NCI-H748 (cell line): ENCODE results near the gene MLLT1.

ENCODE experiments used
- DNase-seq: peaks from one replicate; lab custom pipeline; 2025; ENCODE audit not compliant: unreplicated experiment; lab: John Stamatoyannopoulos, UW

Gene MLLT1

DNA sequence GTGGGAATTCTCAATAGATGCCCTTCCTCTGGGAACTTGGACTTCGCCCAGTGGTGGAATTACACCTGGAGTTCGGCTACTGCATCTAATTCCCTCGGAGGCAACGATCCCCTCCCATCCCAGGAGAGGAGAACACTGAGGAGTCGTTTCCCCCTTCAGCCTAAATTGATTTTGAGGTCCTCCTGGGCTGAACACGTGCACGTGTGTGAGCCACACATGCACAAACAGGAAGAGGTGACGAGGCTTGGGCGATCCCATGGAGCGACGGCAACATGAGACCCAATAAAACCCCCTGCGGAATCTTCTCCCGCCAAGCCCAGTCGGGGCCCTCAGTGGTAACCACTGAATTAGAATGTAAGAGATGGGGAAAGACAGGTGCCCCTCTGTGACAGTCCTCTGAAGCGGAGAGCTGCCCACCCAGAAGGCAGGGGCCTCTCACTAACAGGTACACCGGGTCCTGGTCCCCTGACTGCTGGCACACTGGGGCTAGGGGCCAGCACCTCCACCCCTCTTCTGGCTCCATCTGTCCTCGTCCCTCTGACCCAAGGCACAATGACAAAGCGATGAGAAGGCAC lies 4.5 kb downstream of the MLLT1 start:
- no peak for DNase-seq

DNA sequence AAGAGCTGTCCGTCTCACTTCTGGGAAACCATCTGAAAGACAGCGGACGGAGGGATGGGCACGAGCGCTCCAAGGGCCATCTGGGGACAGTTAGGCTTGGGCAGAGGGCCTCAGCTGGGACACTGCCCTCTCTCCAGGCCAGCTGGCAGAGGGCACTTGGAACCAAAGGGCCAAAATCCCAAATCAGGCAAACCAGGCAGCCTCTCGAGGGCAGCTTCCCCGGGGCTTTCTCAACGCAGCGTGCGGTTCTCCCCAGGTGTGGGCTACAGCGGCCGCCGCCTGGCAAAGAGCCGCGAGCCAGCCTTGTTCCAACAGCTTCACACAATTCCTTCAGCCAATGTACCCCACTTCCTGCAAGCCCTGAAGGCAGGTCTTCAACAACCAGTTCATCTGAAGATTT lies 5.0 kb downstream of the MLLT1 start:
- no peak for DNase-seq

DNA sequence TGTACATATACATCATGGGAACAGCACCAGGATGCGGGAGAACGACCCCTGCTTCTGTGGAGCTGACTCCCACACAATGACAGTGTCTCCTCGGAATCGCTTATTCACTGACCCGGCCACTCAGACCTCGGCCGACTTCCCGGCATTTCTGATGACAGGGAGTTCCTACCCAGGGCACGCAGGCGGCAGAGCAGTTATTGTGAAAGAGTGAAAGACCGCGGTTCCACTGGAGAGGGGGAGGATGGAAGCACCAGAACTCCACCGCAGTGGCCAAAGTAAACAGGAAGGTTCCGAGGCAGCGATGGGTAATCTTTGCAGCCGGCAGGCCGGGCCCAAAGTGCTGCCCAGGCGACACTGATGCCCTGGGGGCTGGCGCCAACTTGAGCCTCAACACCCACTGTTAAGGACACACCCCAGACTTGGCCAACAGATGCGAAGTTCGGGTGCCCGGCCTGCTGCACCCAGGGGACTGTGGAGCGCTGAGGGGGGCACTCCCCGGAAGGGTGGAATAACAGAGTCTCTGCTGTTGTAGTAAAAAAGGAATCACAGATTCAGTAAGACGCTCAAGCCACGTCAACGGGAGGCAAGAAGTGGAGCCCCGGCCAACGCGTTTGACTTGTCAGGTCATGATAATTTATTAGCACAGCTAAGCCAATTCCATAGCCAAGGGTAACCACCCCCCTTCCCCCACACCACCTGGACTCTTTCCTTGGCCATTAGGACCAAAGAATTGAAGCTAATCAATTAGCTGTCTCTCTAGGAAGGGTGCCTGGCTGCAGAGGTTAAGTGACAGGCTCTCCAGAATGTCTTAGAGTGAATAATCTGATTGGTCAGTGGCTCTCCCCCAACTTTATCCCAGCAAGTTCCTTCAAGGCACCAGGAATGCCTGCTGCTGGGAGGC lies 5.8 kb downstream of the MLLT1 start:
- DNase-seq, result no peak

DNA sequence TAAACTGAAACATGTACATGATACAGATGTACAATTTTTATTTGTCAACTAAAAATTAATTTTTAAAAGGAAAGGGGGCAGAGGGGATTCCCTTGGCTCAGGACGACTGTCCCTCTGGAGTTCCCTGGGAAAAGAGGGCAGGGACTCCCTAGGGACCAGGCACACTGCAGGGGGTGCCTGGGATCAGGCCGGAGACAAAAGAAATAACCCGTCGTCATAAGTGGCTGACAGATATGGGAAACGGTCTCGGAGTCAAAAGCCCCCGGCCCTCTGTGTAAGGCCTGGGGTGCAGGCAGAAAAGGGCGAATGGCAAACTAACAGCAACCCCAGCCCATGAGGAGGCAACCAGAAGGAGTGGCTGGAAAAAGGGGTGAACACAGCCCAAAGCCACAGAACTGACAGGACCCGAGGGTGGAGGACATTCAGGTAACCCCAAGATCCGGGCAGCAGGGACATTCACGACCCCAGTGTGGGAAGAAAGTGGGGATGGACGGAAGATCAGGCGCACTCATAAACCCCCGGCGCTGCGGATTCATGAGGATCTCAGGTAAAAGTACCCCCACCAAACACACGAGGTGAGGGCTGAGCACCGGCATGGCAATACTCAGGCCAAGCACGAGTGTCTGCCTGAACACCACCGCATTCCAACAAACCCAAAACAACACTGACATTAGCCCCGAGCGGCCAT lies 6.7 kb downstream of the MLLT1 start:
- DNase-seq, result no peak

DNA sequence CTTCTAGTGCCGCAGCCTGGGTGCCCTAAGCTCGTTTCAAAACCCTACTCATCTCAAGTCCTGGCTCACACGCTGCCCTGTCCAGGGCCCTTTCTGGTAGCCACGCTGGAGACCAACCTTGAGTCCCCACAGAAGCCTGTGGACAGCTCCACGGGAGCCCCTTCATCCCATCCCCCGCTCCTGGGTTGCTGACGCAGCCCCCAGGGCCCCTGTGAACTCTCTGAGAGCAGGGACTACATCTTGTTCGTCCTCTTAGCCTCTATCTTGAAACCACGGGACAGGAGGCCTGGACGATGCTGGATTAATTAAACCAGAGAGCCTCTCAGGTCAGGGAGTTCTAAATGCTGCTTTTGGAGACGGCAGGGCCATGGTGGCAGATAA lies 7.4 kb downstream of the MLLT1 start:
- DNase-seq, result no peak

DNA sequence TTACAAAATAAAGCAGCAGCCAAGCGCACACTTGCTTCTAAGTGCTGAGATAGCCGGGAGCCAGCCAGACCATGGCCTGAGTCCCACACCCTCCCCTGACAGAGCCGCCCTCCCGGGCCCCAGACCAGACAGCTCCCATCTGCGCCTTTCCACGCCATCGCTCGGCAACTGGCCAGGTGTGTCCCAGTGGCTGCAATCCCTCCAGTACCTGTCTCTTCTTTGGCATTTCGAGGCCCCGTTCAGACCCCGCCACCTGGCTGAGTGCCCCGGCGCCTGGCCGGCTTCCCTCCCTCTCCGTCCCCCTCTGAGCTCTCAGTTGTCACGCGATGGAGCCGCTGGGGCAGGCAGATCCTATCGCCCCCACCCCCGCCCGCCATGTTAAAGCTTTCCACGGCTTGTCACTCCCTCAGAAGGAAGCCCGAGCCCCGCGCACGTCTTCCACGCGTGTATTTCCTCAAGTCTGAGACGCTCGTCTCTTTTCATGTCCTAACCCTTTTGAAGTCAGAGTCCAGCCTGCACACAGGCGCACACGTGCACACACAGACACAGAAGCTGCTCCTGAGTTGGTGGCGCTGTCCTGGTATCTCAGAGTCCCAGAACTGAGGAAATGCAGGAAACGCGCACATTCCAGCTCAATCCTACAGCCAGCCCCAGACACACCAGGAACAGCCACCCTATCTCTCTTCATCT lies 7.9 kb downstream of the MLLT1 start:
- no peak for DNase-seq

DNA sequence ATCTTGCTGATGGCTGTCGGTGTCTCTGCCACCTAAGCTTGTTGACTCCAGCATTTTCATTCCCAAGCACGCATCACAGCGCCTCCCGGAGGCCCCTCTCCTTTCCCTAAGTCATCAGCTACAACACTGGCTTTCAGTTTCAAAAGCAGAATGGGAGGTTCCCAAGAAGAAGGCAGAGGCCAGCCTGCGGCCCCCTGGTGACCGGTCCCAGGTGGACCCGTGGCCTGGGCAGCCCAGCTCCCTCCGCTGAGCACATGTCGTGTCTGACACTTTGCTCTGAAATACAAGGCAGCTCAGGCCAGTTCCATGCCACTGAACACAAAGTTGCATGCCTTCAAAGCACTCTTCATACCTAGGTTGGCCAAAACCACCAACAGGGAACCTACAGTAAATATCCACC lies 8.5 kb downstream of the MLLT1 start:
- DNase-seq, result no peak

DNA sequence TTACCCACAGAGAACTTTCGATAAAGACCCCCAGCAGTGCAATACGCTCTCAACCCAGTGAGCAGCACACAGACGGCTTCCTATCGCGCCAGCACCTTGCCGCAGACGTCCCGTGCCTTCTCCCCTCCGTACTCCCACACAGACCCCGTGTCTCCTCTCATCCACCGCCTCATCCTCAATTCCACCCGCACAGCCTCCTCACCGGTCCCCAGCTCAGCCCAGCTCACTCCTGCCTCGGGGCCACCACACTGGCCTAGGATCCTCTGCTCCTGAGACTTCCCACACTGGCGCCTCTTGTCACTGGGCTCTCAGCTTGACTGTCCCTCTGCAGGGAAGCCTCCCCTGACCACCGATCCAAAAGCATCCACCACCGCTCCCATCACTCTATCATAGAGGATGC lies 9.0 kb downstream of the MLLT1 start:
- no peak for DNase-seq

DNA sequence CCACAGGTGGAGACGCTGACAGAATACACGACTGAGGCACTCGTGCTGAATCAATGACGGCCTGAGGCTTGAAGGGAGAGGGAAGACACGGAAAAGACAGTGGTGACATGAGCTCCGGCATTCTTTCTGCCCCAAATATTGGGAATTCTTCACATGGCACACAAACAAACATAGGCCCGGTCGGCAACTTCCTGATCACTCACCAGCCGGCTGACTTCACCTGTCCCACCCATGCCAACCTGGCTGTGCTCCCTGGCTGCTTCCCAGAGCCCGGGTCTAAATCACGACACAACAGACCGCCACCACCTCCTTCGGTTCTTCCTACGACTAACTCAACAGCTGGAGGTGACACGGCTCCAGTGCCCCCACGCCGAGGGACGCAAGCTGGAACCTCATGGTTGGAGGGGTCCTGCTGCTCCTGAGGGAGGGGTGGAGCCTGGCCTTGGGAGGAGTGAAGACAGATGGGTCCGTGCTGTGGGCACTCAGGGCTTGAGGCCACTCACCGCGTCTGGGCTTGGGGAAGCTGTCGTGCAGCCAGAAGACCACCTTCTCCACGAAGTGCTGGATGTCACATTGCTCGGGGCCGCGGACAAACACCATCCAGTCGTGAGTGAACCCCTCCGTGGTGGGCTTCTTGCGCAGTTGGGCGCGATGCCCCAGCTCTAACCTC lies 9.6 kb downstream of the MLLT1 start:
- no peak for DNase-seq

DNA sequence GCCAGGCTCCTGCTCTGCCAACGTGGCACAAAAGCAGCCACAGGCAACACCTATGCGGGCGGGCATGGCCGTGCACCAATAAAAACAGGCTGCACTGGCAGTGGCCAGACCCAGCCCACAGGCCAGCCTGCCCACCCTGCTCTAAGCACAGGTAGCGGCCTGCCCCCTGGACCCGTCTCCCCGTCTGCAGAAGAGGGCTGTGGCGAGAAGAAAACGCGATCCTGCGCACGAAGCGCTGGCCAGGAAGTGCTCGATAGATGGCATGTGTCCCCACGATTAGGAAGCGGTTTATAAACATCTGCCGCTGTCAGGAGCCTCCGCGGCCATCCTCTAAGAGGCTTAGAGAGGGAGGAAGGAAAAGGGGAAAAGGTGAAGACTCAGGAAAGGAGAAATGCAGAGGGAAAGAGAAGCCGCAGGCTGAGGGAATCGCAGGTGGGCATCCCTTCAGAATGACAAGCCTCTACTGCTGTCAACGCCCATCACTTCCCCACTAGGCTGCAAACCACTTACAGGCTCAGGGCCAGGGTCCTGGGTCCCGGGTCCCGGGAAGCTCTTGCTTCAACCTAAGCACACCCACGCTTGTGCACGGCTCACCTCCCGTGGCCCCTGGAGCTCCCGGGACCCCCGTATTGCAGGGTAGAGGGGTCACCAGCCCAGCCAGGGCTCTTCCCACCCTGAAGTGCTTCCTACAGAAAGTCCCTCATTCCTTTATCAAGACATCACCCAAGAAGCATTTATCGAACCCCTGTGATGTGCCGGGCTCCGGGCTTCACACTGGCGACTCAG lies 10.5 kb downstream of the MLLT1 start:
- no peak for DNase-seq

DNA sequence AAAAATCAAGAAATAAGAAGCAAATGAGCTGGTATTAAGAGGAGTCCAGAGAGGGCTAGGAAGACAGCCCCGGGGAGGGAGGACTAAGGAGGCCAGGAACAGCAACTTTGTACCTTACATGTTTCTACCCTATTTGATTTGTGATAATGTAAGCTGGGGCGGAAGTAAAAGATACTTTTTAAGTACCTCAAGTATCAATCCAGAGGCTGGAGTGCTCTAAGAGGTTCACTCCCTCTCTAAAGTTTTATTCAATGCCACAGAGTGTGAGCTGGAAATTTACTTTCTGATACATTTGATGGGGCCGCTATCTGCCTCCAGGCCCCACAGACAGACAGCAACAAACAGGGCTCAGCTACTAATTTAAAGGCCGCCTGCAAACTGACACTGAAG lies 11.4 kb downstream of the MLLT1 start:
- no peak for DNase-seq

DNA sequence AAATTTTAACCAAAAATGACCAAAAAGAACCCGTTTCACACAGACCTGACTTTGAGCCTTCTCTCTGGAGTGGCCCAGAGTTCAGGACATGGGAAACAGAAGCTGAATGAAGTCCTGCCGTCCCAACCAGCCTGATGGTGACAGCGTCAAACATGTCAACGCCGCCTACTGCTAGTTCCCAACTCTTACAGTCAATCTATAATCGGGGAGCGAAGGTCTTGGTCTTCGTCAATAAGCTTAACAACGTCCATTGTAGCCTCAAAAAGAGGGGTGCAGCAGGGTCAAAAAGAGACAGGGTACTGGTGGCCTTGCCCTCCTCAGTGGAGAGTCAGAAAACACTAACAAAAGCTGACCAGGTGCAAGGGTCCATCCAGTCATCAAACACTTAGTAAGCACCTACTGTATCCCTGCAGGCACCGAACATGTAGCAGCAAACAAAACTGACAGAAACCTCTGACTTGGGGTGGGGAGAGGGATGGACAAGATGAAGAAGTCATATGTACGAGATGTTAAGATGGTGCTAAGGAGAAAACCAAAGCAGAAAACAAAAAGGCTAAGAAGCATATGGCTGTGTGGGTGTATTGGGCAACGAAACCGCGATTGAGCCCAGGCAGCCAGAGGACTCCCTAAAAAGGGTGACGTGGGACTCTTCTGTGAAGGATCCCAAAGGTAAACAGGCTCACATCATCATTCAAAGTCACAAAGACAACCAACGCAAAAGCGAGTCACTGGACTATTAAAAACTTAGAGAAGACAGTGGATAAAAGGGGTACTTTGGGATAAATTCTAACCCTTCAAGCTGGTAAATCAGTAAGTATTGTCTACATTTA lies 12.0 kb downstream of the MLLT1 start:
- no peak for DNase-seq

DNA sequence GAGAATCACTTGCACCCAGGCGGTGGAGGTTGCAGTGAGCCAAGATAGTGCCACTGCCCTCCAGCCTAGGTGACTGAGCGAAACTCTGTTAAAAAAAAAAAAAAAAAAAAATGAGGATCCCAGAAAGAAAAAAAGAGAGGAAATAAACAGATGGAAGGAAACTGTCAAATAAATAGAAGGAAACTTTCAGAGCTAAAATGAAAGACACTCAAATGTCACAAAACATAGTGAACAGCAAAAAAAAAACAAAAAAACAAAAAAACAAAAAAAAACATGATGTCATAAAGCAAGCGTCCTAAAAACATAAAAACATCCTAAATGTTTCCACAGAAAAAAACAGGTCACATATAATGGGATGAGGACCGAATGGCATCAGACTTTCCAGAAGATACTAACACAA lies 15.0 kb downstream of the MLLT1 start:
- DNase-seq, result no peak

DNA sequence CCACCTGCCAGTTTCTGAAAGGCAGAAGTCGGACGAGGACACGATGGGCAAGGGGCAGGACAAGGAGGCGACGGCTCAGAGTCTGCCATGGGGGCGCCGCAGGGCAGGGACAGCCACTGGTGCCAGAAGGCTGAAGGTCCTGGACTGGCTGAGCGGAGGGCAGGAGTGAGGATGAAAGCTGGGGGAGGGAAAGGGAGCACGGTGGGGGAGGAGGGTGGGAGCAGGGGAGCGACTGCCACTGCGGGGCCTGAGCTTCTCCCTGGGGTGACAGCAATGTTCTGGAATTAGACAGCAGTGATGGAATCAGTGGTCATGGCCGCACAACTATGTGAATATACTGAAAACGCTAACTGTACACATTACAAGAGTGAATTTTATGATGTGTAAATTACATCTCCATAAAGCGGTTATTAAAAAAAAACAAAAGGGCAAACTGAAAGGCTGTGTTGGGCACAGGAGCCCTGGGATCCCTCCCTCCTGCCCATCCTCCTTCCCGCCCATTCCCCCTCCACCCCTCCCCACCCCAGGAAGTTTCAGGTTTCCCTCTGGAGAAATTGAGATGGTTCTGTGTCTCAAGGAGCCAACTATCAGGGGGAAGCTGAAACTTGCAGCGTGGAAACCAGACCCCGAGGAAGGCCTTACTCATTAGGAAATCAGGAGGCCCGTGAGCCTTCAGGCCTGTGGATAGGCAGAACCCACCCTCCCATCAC lies 15.9 kb downstream of the MLLT1 start:
- DNase-seq, result no peak

DNA sequence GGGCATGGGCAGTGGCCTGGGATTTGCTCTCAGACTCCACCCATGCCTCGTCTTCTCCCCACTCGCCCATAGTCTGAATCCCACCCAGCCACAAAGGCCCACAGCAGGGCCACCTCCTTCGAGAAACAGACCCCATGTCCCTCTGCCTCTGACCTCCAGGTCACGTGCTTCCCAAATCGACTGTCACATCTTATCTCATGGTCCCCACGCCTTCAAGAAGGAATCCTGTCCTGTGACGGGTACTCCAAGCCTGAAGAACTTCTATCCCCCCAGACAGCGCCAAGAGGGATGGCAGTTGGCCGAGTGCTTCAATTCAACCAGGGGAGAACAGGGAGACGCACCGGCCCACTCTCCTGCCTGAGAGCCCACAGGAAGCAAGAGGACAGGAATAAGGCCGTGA lies 16.5 kb downstream of the MLLT1 start:
- no peak for DNase-seq

DNA sequence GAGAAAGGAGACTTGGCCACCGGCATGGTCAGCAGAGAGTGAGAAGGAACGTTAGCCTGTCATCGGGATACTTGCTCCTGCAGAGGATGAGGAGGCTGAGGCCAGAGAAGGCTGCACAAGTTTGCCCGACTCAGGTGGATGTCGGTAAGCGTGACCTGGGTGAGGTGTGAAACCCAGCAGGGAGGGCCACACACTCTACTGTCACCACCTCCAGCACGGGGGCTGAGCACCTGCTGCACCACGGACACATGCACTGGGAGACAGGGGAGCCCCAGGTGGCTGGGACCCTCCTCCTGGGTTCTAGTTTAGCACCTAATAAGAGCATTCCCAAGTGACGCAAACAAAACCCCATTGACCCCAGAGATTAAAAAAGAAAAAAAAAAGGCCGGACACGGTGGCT lies 17.3 kb downstream of the MLLT1 start:
- no peak for DNase-seq

DNA sequence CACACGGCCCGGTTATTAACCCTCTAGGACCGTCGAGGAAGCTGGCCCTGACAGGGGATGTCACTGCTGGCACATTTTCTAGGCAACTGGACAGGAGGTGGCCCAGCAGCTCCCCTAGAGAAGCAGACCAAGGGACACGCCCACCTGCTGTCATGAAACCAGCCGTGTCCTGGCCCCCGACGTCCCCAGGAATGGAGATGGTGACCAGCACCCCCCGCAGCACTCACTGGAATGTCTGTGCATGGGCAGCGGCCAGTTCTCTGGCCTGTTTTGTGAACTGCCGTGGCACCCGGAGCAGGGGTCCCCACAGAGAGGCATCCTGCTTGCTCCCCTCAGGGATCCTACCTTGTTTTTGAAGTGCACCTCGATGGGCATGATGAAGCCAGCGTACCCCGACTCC lies 17.9 kb downstream of the MLLT1 start:
- no peak for DNase-seq

DNA sequence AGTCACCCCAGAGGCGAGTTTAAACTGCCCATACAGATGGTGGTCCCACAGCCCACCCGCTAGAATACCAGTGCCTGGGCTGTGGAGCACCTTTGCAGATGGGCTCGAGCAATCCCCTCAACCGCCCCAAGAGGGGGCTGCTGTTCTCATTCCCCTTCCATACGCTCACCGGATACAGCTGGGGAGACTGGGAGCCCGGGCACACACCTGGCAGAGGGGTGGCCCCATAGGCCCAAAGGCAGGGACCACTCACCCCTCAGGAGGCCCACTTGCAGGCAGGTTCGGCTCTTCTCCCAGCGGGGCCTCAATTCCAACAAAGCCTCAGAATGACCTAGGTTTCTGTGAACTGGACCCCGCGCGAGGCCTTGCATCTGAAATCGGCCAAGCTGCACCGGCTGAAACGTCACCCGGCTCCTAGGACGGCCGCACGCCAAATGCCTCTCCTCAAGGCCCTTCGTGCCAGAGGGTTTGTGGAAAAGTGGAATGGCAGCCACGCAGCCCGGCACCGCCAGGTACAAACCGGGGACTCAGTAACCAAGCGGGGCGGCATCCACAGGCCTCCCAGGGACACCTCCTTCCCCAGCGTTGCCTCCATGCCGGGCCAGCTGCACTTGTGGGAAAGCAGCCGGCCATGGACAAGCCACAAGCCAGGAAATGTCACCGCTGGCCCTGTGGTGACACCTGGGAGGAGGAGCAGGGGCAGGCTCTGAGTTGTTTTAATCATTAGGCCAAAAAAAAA lies 18.7 kb downstream of the MLLT1 start:
- DNase-seq, result peak; percentile 0
